Measurements from ENCODE around the gene RELCH.
A peak's percentile ranks its signal among the peaks of the same experiment; 100 is the strongest.

GRCh38 chr18:62186774-62187542, at the start of gene RELCH, which contains the start of gene PIGN:
- no peak for TF ChIP-seq CTCF (IDR thresholded peaks at IDR 0.05)
- TF ChIP-seq POLR2A (IDR thresholded peaks at IDR 0.05): peak; percentile 45 to 64

Data from uterus (tissue), 2 donors.